Neural cell (in vitro differentiated cells): ENCODE results near the gene CCDC81.

Experiments
- RAD21 ChIP-seq: fragments of 450-650 bp; conservative IDR thresholded peaks from 2 replicates; pipeline ENCODE4 v1.6.1; 2014; ENCODE audit warnings: antibody characterized with exemption, mild to moderate bottlenecking, moderate library complexity
- TF ChIP-seq, protein P1 (sequence below): fragments of 450-650 bp; IDR thresholded peaks from 2 replicates; pipeline ENCODE4 v1.5.1; 2014; ENCODE audit warnings: antibody characterized with exemption, mild to moderate bottlenecking, moderate library complexity; ENCODE audit not compliant: poor library complexity, severe bottlenecking

DNA sequence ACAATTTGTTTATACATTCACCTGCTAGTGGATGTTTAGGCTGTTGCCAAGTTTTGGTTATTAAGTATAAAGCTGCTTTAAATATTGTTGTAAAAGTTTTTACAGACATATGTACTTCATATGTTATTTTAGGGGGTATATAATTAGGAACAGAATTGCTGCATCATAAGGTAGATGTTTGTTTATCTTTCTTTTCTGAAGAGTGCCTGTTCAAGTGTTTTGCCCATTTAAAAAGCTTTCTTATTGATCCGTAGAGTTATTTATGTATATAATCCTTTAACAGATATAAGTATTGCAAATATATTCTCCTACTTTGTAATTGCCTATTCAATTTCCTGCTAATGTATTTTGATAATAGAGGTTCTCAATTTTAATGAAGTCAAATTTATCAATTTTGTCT lies 11.3 kb upstream of the CCDC81 start:
- no peak for TF ChIP-seq RAD21
- TF ChIP-seq, protein P1, sequence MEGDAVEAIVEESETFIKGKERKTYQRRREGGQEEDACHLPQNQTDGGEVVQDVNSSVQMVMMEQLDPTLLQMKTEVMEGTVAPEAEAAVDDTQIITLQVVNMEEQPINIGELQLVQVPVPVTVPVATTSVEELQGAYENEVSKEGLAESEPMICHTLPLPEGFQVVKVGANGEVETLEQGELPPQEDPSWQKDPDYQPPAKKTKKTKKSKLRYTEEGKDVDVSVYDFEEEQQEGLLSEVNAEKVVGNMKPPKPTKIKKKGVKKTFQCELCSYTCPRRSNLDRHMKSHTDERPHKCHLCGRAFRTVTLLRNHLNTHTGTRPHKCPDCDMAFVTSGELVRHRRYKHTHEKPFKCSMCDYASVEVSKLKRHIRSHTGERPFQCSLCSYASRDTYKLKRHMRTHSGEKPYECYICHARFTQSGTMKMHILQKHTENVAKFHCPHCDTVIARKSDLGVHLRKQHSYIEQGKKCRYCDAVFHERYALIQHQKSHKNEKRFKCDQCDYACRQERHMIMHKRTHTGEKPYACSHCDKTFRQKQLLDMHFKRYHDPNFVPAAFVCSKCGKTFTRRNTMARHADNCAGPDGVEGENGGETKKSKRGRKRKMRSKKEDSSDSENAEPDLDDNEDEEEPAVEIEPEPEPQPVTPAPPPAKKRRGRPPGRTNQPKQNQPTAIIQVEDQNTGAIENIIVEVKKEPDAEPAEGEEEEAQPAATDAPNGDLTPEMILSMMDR: no peak
